Endothelial cell (in vitro differentiated cells): ENCODE measurements around the gene KCNMA1. TPM values are rescaled to one million over a fixed set of nuclear protein-coding genes. Genes with fewer than 3 reads are reported as not detected.

Experiments used
- DNase-seq: peaks from one replicate; pipeline ENCODE4 v3.0.0; 2021; ENCODE audit warnings: low spot score
- H3K27ac Mint-ChIP-seq: one replicate; pipeline ENCODE4 v1.8.0; 2021; ENCODE audit warnings: mixed read lengths, inconsistent platforms; ENCODE audit not compliant: unreplicated experiment
- H3K27me3 Mint-ChIP-seq: one replicate; pipeline ENCODE4 v1.8.0; 2021; ENCODE audit warnings: mild to moderate bottlenecking, moderate library complexity, mixed read lengths, inconsistent platforms; ENCODE audit not compliant: unreplicated experiment
- H3K36me3 Mint-ChIP-seq: one replicate; pipeline ENCODE4 v1.8.0; 2021; ENCODE audit warnings: mild to moderate bottlenecking, low read depth, mixed read lengths, inconsistent platforms; ENCODE audit not compliant: unreplicated experiment
- H3K4me1 Mint-ChIP-seq: one replicate; pipeline ENCODE4 v1.8.0; 2021; ENCODE audit warnings: mild to moderate bottlenecking, mixed read lengths, inconsistent platforms; ENCODE audit not compliant: unreplicated experiment
- H3K4me3 Mint-ChIP-seq: one replicate; pipeline ENCODE4 v1.8.0; 2021; ENCODE audit warnings: mild to moderate bottlenecking, mixed read lengths, inconsistent platforms; ENCODE audit not compliant: unreplicated experiment
- H3K9me3 Mint-ChIP-seq: one replicate; pipeline ENCODE4 v1.8.0; 2021; ENCODE audit warnings: mixed read lengths, inconsistent platforms; ENCODE audit not compliant: unreplicated experiment
- CTCF ChIP-seq: fragments of 200-600 bp; sonication (generic); IDR thresholded peaks from one replicate; pipeline ENCODE4 v1.5.0; 2021; ENCODE audit warnings: antibody characterized with exemption; ENCODE audit not compliant: unreplicated experiment
- total RNA-seq: library from RNA; stranded (reverse); fragmentation: NEBNext Ultra II Directional; extraction: Animal tissue kit (Norgen Biotek cat#: 25700); gene quantifications from one replicate; pipeline ENCODE4 v1.2.1, GENCODE V29; 2021; ENCODE audit not compliant: unreplicated experiment

Gene KCNMA1
- total RNA-seq, 1 donor from 2014 or later = 5.1 TPM

- Mint-ChIP-seq H3K27me3 (no peaks in the 10 kb centered on the region), H3K36me3 (no peaks in the 10 kb centered on the region), H3K4me3 (no peak overlapping the region), H3K9me3 (no peaks in the 10 kb centered on the region), H3K27ac (no peak overlapping the region), H3K4me1 (no peaks in the 10 kb centered on the region)
- DNase-seq = no peak
- no peak for TF ChIP-seq CTCF
Observed at GRCh38 chr10:77012812-77013500, 624.7 kb downstream of the KCNMA1 start.

GRCh38 chr10:77011874-77012811 is 625.5 kb downstream of the KCNMA1 start:
- H3K27me3 Mint-ChIP-seq = no peaks in the 10 kb centered on the region
- H3K4me3 Mint-ChIP-seq = no peak overlapping the region
- no peak for TF ChIP-seq CTCF
- no peaks in the 10 kb centered on the region for H3K36me3 Mint-ChIP-seq
- no peaks in the 10 kb centered on the region for H3K4me1 Mint-ChIP-seq
- no peak for DNase-seq
- H3K27ac Mint-ChIP-seq = no peak overlapping the region
- no peaks in the 10 kb centered on the region for H3K9me3 Mint-ChIP-seq

- Mint-ChIP-seq H3K27ac (no peak overlapping the region), H3K36me3 (no peaks in the 10 kb centered on the region), H3K27me3 (no peaks in the 10 kb centered on the region), H3K4me1 (no peaks in the 10 kb centered on the region), H3K4me3 (no peak overlapping the region), H3K9me3 (no peaks in the 10 kb centered on the region)
- no peak for DNase-seq
- no peak for TF ChIP-seq CTCF
Observed at GRCh38 chr10:77010430-77010829, 627.2 kb downstream of the KCNMA1 start.

GRCh38 chr10:77007834-77008233 is 629.8 kb downstream of the KCNMA1 start:
- no peaks in the 10 kb centered on the region for H3K36me3 Mint-ChIP-seq
- no peaks in the 10 kb centered on the region for H3K9me3 Mint-ChIP-seq
- DNase-seq = no peak
- peaks cover 14% of the 10 kb centered on the region for H3K4me1 Mint-ChIP-seq
- no peak for TF ChIP-seq CTCF
- no peak overlapping the region for H3K4me3 Mint-ChIP-seq
- no peaks in the 10 kb centered on the region for H3K27me3 Mint-ChIP-seq
- no peak overlapping the region for H3K27ac Mint-ChIP-seq
